GM23338 (cell line): ENCODE results near the gene JOSD2. TPM values are rescaled to one million over a fixed set of nuclear protein-coding genes. Genes with fewer than 3 reads are reported as not detected.
A peak's percentile ranks its signal among the peaks of the same experiment; 100 is the strongest.

Source experiments
- ATAC-seq: fragments of 200-7000 bp; cut with Tn5 transposase; 3 replicates; pipeline ENCODE4 v1.9.1; 2020
- DNase-seq: peaks from one replicate; pipeline ENCODE4 v3.0.0-alpha.2; 2015; ENCODE audit warnings: low spot score
- H2AFZ ChIP-seq: fragments of 200-600 bp; sonication (generic); 2 replicates; pipeline ENCODE4 v1.8.0; 2016; ENCODE audit warnings: antibody characterized with exemption, mild to moderate bottlenecking, moderate library complexity
- H3F3A ChIP-seq: fragments of 200-600 bp; sonication (generic); replicated peaks from 2 replicates; pipeline ENCODE4 v1.8.0; 2017; ENCODE audit warnings: antibody characterized with exemption, mixed run types, low read depth
- H3K27ac ChIP-seq: fragments of 200-600 bp; sonication (generic); 2 replicates; pipeline ENCODE4 v1.6.1; 2016; ENCODE audit warnings: low read depth
- H3K27me3 ChIP-seq: fragments of 200-600 bp; sonication (generic); 2 replicates; pipeline ENCODE4 v1.8.0; 2016; ENCODE audit warnings: mild to moderate bottlenecking, mixed run types, moderate library complexity; ENCODE audit not compliant: insufficient read depth
- H3K36me3 ChIP-seq: fragments of 200-600 bp; sonication (generic); 2 replicates; pipeline ENCODE4 v1.8.0; 2016; ENCODE audit warnings: mild to moderate bottlenecking; ENCODE audit not compliant: insufficient read depth
- H3K4me1 ChIP-seq: fragments of 200-600 bp; sonication (generic); 2 replicates; pipeline ENCODE4 v1.8.0; 2016; ENCODE audit warnings: mild to moderate bottlenecking, moderate library complexity; ENCODE audit not compliant: insufficient read depth
- H3K4me2 ChIP-seq: fragments of 200-600 bp; sonication (generic); 2 replicates; pipeline ENCODE4 v1.7.1; 2017; ENCODE audit warnings: mixed run types
- H3K4me3 ChIP-seq: fragments of 200-600 bp; sonication (generic); 2 replicates; pipeline ENCODE4 v1.6.1; 2016; ENCODE audit warnings: mixed run types
- H3K79me2 ChIP-seq: fragments of 200-600 bp; sonication (generic); replicated peaks from 2 replicates; pipeline ENCODE4 v1.8.0; 2017; ENCODE audit warnings: mild to moderate bottlenecking; ENCODE audit not compliant: insufficient read depth
- H3K9me2 ChIP-seq: fragments of 200-600 bp; sonication (generic); 2 replicates; pipeline ENCODE4 v1.8.0; 2017; ENCODE audit not compliant: insufficient read depth
- H4K20me1 ChIP-seq: fragments of 200-600 bp; sonication (generic); replicated peaks from 2 replicates; pipeline ENCODE4 v1.8.0; 2017; ENCODE audit warnings: mild to moderate bottlenecking; ENCODE audit not compliant: insufficient read depth
- H3K27ac Mint-ChIP-seq: 2 replicates; pipeline ENCODE4 v1.8.0; 2020; ENCODE audit warnings: inconsistent platforms, mild to moderate bottlenecking, moderate library complexity, mixed read lengths
- H3K27me3 Mint-ChIP-seq: 3 replicates; pipeline ENCODE4 v1.8.0; 2022; ENCODE audit warnings: low read depth, mild to moderate bottlenecking, moderate library complexity, mixed read lengths, inconsistent platforms; ENCODE audit not compliant: insufficient read depth, poor library complexity
- H3K36me3 Mint-ChIP-seq: 3 replicates; pipeline ENCODE4 v1.8.0; 2021; ENCODE audit warnings: low read depth, mild to moderate bottlenecking, inconsistent platforms, moderate library complexity, mixed read lengths
- H3K4me1 Mint-ChIP-seq: 3 replicates; pipeline ENCODE4 v1.8.0; 2020; ENCODE audit warnings: mild to moderate bottlenecking, inconsistent platforms, mixed read lengths
- H3K4me3 Mint-ChIP-seq: 3 replicates; pipeline ENCODE4 v1.8.0; 2021; ENCODE audit warnings: moderate library complexity, mild to moderate bottlenecking, inconsistent platforms, mixed read lengths
- H3K9me3 Mint-ChIP-seq: 3 replicates; pipeline ENCODE4 v1.8.0; 2020; ENCODE audit warnings: moderate library complexity, mild to moderate bottlenecking, inconsistent platforms, mixed read lengths
- CREB1 ChIP-seq: fragments of 250-450 bp; sonication (Bioruptor Pico); IDR thresholded peaks from 2 replicates; pipeline ENCODE4 v1.5.0; 2020; ENCODE audit warnings: low read depth, mild to moderate bottlenecking, moderate library complexity
- EZH2 ChIP-seq: fragments of 200-600 bp; sonication (generic); IDR thresholded peaks from one replicate; pipeline ENCODE4 v1.8.0; 2017; ENCODE audit warnings: antibody characterized with exemption, mild to moderate bottlenecking, low read depth; ENCODE audit not compliant: unreplicated experiment
- EZH2phosphoT487 ChIP-seq: fragments of 200-600 bp; sonication (generic); IDR thresholded peaks from one replicate; pipeline ENCODE4 v1.8.1; 2018; ENCODE audit warnings: antibody characterized with exemption; ENCODE audit not compliant: unreplicated experiment
- JUNB ChIP-seq: IDR thresholded peaks from one replicate; pipeline ENCODE4 v1.6.1; 2016; ENCODE audit warnings: antibody characterized with exemption; ENCODE audit not compliant: unreplicated experiment
- NANOG ChIP-seq: IDR thresholded peaks from 2 replicates; pipeline ENCODE4 v1.6.1; 2016; ENCODE audit warnings: antibody characterized with exemption, borderline replicate concordance
- POLR2AphosphoS5 ChIP-seq: IDR thresholded peaks from 2 replicates; pipeline ENCODE4 v1.6.1; 2016; ENCODE audit warnings: antibody characterized with exemption, low read depth
- STAT1 ChIP-seq: IDR thresholded peaks from one replicate; pipeline ENCODE4 v1.6.1; 2016; ENCODE audit warnings: antibody characterized with exemption; ENCODE audit not compliant: unreplicated experiment
- ZNF114 ChIP-seq: fragments of 250-450 bp; sonication (Bioruptor Pico); IDR thresholded peaks from 2 replicates; pipeline ENCODE4 v1.5.0; 2020; ENCODE audit warnings: mild to moderate bottlenecking, moderate library complexity
- ZNF331 ChIP-seq: fragments of 250-450 bp; sonication (Bioruptor Pico); IDR thresholded peaks from 2 replicates; pipeline ENCODE4 v1.5.0; 2020; ENCODE audit warnings: low read depth, mild to moderate bottlenecking, moderate library complexity
- ZNF462 ChIP-seq: fragments of 250-450 bp; sonication (Bioruptor Pico); IDR thresholded peaks from 2 replicates; pipeline ENCODE4 v1.5.0; 2020; ENCODE audit warnings: mild to moderate bottlenecking, moderate library complexity
- polyA plus RNA-seq: library from polyadenylated mRNA; unstranded; fragments of >200 nt; fragmentation: Nextera tagmentation; extraction: Ambion mirVana; gene quantifications from 2 replicates; pipeline ENCODE4 v1.2.1, GENCODE V29; 2016
- total RNA-seq: library from RNA; depleted of rRNA; stranded (reverse); fragments of >200 nt; shearing (Covaris generic); gene quantifications from 2 replicates; pipeline ENCODE4 v1.2.3, GENCODE V29; 2014
- TF ChIP-seq, protein P1 (sequence below), 2 experiments: fragments of 200-600 bp in 1 of 2; sonication (generic) in 1 of 2; conservative IDR thresholded peaks; 2 replicates each; pipeline versions ENCODE4 v1.5.1 to v1.6.1; 2016 to 2017; ENCODE audit warnings: antibody characterized with exemption in 2 of 2, low read depth in 2 of 2, mild to moderate bottlenecking in 2 of 2, moderate library complexity in 1 of 2
- TF ChIP-seq, protein P2 (sequence below): IDR thresholded peaks from one replicate; pipeline ENCODE4 v1.6.1; 2018; ENCODE audit warnings: antibody characterized with exemption; ENCODE audit not compliant: unreplicated experiment
- TF ChIP-seq, protein P3 (sequence below): IDR thresholded peaks from 2 replicates; pipeline ENCODE4 v1.6.1; 2016; ENCODE audit warnings: antibody characterized with exemption

JOSD2 gene
- total and polyA plus RNA-seq, 2 experiments from 2014 or later: 3.3 to 5.8 TPM

- Mint-ChIP-seq H3K36me3 (peaks cover 53% of the 10 kb centered on the region), H3K27me3 (peaks cover 12% of the 10 kb centered on the region), H3K4me1 (no peaks in the 10 kb centered on the region; the same call in 2 of the 3 replicates), H3K27ac (no peak overlapping the region), H3K4me3 (no peak overlapping the region), H3K9me3 (peaks cover 90% of the 10 kb centered on the region; the same call in 2 of the 3 replicates)
- no peak for ATAC-seq
- Histone ChIP-seq H3K4me1 (peaks cover 19% of the 10 kb centered on the region; the same call in 1 of the 2 replicates), H3K36me3 (no peaks in the 10 kb centered on the region), H3K27me3 (peaks cover 97% of the 10 kb centered on the region), H3K9me2 (no peaks in the 10 kb centered on the region), H4K20me1 (no peaks in the 10 kb centered on the region), H3K4me3 (no peak overlapping the region), H3K79me2 (no peaks in the 10 kb centered on the region), H3K4me2 (0 out of 2 replicates have a peak overlapping the region, but pooled peaks have one; percentile 32), H2AFZ (no peak overlapping the region), H3F3A (0 out of 2 replicates have a peak, but pooled peaks cover 4% of the 10 kb centered on the region), H3K27ac (no peak overlapping the region)
- TF ChIP-seq, protein P1, sequence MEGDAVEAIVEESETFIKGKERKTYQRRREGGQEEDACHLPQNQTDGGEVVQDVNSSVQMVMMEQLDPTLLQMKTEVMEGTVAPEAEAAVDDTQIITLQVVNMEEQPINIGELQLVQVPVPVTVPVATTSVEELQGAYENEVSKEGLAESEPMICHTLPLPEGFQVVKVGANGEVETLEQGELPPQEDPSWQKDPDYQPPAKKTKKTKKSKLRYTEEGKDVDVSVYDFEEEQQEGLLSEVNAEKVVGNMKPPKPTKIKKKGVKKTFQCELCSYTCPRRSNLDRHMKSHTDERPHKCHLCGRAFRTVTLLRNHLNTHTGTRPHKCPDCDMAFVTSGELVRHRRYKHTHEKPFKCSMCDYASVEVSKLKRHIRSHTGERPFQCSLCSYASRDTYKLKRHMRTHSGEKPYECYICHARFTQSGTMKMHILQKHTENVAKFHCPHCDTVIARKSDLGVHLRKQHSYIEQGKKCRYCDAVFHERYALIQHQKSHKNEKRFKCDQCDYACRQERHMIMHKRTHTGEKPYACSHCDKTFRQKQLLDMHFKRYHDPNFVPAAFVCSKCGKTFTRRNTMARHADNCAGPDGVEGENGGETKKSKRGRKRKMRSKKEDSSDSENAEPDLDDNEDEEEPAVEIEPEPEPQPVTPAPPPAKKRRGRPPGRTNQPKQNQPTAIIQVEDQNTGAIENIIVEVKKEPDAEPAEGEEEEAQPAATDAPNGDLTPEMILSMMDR (conservative IDR thresholded peaks at IDR 0.05; ENCODE audit: low read depth in 2 of 2): no peak; a peak in 2 of 4 replicates
- TF ChIP-seq POLR2AphosphoS5 (no peak), JUNB (no peak), ZNF462 (CRISPR knock-in tag) (no peak), ZNF114 (CRISPR knock-in tag) (no peak), STAT1 (no peak), ZNF331 (CRISPR knock-in tag) (no peak), NANOG (no peak), EZH2phosphoT487 (no peak), CREB1 (CRISPR knock-in tag) (no peak), EZH2 (no peak)
- TF ChIP-seq, protein P2, sequence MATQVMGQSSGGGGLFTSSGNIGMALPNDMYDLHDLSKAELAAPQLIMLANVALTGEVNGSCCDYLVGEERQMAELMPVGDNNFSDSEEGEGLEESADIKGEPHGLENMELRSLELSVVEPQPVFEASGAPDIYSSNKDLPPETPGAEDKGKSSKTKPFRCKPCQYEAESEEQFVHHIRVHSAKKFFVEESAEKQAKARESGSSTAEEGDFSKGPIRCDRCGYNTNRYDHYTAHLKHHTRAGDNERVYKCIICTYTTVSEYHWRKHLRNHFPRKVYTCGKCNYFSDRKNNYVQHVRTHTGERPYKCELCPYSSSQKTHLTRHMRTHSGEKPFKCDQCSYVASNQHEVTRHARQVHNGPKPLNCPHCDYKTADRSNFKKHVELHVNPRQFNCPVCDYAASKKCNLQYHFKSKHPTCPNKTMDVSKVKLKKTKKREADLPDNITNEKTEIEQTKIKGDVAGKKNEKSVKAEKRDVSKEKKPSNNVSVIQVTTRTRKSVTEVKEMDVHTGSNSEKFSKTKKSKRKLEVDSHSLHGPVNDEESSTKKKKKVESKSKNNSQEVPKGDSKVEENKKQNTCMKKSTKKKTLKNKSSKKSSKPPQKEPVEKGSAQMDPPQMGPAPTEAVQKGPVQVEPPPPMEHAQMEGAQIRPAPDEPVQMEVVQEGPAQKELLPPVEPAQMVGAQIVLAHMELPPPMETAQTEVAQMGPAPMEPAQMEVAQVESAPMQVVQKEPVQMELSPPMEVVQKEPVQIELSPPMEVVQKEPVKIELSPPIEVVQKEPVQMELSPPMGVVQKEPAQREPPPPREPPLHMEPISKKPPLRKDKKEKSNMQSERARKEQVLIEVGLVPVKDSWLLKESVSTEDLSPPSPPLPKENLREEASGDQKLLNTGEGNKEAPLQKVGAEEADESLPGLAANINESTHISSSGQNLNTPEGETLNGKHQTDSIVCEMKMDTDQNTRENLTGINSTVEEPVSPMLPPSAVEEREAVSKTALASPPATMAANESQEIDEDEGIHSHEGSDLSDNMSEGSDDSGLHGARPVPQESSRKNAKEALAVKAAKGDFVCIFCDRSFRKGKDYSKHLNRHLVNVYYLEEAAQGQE: no peak
- TF ChIP-seq, protein P3, sequence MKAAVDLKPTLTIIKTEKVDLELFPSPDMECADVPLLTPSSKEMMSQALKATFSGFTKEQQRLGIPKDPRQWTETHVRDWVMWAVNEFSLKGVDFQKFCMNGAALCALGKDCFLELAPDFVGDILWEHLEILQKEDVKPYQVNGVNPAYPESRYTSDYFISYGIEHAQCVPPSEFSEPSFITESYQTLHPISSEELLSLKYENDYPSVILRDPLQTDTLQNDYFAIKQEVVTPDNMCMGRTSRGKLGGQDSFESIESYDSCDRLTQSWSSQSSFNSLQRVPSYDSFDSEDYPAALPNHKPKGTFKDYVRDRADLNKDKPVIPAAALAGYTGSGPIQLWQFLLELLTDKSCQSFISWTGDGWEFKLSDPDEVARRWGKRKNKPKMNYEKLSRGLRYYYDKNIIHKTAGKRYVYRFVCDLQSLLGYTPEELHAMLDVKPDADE: no peak
- no peak for DNase-seq
Observed at GRCh38 chr19:50492303-50493052, 18.5 kb downstream of the JOSD2 start.
